ENCODE measurements around the gene PUDP. TPM values are rescaled to one million over a fixed set of nuclear protein-coding genes. Genes with fewer than 3 reads are reported as not detected.
"Not testable (repeated sequence)": the region's sequence is repeated elsewhere in the genome, so short reads cannot be mapped to it uniquely, and the experiment has no call there.

Gene PUDP
- total RNA-seq, 1 experiment from 2014 or later = 16.1 TPM

- H3K4me3 Mint-ChIP-seq (ENCODE audit: unreplicated experiment) = no peak overlapping the region
- DNase-seq (ENCODE audit: unreplicated experiment) = no peak
- H3K27ac Mint-ChIP-seq (ENCODE audit: low read depth, unreplicated experiment) = no peak overlapping the region
- CTCF ChIA-PET = no interaction called here
- TF ChIP-seq CTCF (IDR thresholded peaks at IDR 0.05; ENCODE audit: unreplicated experiment) = no peak
- intact Hi-C loops (cut with micrococcal nuclease) = no loop called here
- H3K27me3 Mint-ChIP-seq (ENCODE audit: insufficient read depth, unreplicated experiment) = no peaks in the 10 kb centered on the region
- H3K36me3 Mint-ChIP-seq (ENCODE audit: insufficient read depth, unreplicated experiment) = peaks cover 6% of the 10 kb centered on the region
- POLR2A ChIA-PET = no interaction called here
- H3K4me1 Mint-ChIP-seq (ENCODE audit: insufficient read depth, unreplicated experiment) = no peaks in the 10 kb centered on the region
- no TSS peak for BruUV-seq (replicated peaks)
- H3K9me3 Mint-ChIP-seq (ENCODE audit: unreplicated experiment) = peaks cover 8% of the 10 kb centered on the region
These were observed 126.0 kb downstream of the PUDP start for GRCh38 chrX:7021991-7022390.

GRCh38 chrX:7019555-7019954 is 128.4 kb downstream of the PUDP start:
- H3K36me3 Mint-ChIP-seq (ENCODE audit: insufficient read depth, unreplicated experiment) = no peaks in the 10 kb centered on the region
- H3K27ac Mint-ChIP-seq (ENCODE audit: low read depth, unreplicated experiment) = no peak overlapping the region
- no peak overlapping the region for H3K4me3 Mint-ChIP-seq (ENCODE audit: unreplicated experiment)
- peak; percentile 8 for DNase-seq (ENCODE audit: unreplicated experiment)
- BruUV-seq (replicated peaks) = no TSS peak
- H3K4me1 Mint-ChIP-seq (ENCODE audit: insufficient read depth, unreplicated experiment) = no peaks in the 10 kb centered on the region
- ChIA-PET CTCF (no interaction called here), POLR2A (no interaction called here)
- intact Hi-C loops (cut with micrococcal nuclease) = no loop called here
- H3K27me3 Mint-ChIP-seq (ENCODE audit: insufficient read depth, unreplicated experiment) = no peaks in the 10 kb centered on the region
- no peak for TF ChIP-seq CTCF (IDR thresholded peaks at IDR 0.05; ENCODE audit: unreplicated experiment)
- peaks cover 8% of the 10 kb centered on the region for H3K9me3 Mint-ChIP-seq (ENCODE audit: unreplicated experiment)

GRCh38 chrX:7012262-7012834 is 135.6 kb downstream of the PUDP start:
- POLR2A ChIA-PET; CTCF ChIA-PET; DNase-seq (ENCODE audit: unreplicated experiment); H3K27me3 Mint-ChIP-seq (ENCODE audit: insufficient read depth, unreplicated experiment); BruUV-seq (replicated peaks); H3K4me1 Mint-ChIP-seq (ENCODE audit: insufficient read depth, unreplicated experiment); H3K27ac Mint-ChIP-seq (ENCODE audit: low read depth, unreplicated experiment); H3K36me3 Mint-ChIP-seq (ENCODE audit: insufficient read depth, unreplicated experiment); intact Hi-C loops (cut with micrococcal nuclease); H3K9me3 Mint-ChIP-seq (ENCODE audit: unreplicated experiment); H3K4me3 Mint-ChIP-seq (ENCODE audit: unreplicated experiment): not testable (repeated sequence)

GRCh38 chrX:7010897-7011296 is 137.1 kb downstream of the PUDP start:
- DNase-seq (ENCODE audit: unreplicated experiment); H3K4me3 Mint-ChIP-seq (ENCODE audit: unreplicated experiment); H3K4me1 Mint-ChIP-seq (ENCODE audit: insufficient read depth, unreplicated experiment); CTCF ChIA-PET; H3K27ac Mint-ChIP-seq (ENCODE audit: low read depth, unreplicated experiment); H3K27me3 Mint-ChIP-seq (ENCODE audit: insufficient read depth, unreplicated experiment); H3K9me3 Mint-ChIP-seq (ENCODE audit: unreplicated experiment); H3K36me3 Mint-ChIP-seq (ENCODE audit: insufficient read depth, unreplicated experiment); BruUV-seq (replicated peaks); intact Hi-C loops (cut with micrococcal nuclease); POLR2A ChIA-PET: not testable (repeated sequence)

GRCh38 chrX:7007328-7007727 is 140.6 kb downstream of the PUDP start:
- intact Hi-C loops (cut with micrococcal nuclease); POLR2A ChIA-PET; H3K27ac Mint-ChIP-seq (ENCODE audit: low read depth, unreplicated experiment); DNase-seq (ENCODE audit: unreplicated experiment); BruUV-seq (replicated peaks); H3K4me3 Mint-ChIP-seq (ENCODE audit: unreplicated experiment); H3K36me3 Mint-ChIP-seq (ENCODE audit: insufficient read depth, unreplicated experiment); H3K27me3 Mint-ChIP-seq (ENCODE audit: insufficient read depth, unreplicated experiment); H3K4me1 Mint-ChIP-seq (ENCODE audit: insufficient read depth, unreplicated experiment); CTCF ChIA-PET: not testable (repeated sequence)
- peaks cover 14% of the 10 kb centered on the region for H3K9me3 Mint-ChIP-seq (ENCODE audit: unreplicated experiment)

Small RNA genes within 50 kb of the gene (microRNA-seq; reads per million reads assigned to microRNA genes)
- not detected for gene MIR4767

Other genes with a start within 250 kb of the PUDP start
- gene STS, start 441 bp downstream of the PUDP start, total RNA-seq (2022) = 2.4 and 2.8 TPM in 2 replicates

Data from MCF 10A (cell line).